Urothelium cell line (cell line): ENCODE data around the gene DGCR2.
"Not testable (repeated sequence)": the region's sequence is repeated elsewhere in the genome, so short reads cannot be mapped to it uniquely, and the experiment has no call there.

Source experiments
- DNase-seq: peaks from one replicate; pipeline ENCODE4 v3.0.0; 2011; ENCODE audit warnings: low spot score, mixed read lengths
- FAIRE-seq: peaks from 2 replicates; lab custom pipeline; 2011; peaks lifted over from hg19 to GRCh38; lab: Jason Lieb, UNC

The DGCR2 gene

DNA sequence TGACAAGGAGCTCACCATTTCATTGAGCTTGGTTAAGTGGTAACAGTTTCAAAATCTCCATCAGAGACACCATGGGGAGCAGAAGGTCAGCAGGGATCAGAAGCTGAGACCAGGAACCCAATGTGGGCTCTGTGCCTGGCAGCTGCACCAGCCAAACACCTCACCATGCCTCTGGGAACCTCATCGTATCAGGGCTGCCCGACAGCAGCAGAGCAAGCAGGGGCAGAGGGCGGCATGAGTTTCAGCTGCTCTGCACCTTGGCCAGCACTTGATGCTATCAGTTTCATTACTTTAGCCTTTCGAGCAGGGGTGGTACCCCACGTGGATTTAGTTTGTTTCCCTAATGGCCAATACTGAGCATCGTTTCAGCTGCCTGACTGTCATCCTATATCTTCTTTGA is 77.8 kb downstream of the DGCR2 start:
- DNase-seq (no peak), FAIRE-seq (no peak)

DNA sequence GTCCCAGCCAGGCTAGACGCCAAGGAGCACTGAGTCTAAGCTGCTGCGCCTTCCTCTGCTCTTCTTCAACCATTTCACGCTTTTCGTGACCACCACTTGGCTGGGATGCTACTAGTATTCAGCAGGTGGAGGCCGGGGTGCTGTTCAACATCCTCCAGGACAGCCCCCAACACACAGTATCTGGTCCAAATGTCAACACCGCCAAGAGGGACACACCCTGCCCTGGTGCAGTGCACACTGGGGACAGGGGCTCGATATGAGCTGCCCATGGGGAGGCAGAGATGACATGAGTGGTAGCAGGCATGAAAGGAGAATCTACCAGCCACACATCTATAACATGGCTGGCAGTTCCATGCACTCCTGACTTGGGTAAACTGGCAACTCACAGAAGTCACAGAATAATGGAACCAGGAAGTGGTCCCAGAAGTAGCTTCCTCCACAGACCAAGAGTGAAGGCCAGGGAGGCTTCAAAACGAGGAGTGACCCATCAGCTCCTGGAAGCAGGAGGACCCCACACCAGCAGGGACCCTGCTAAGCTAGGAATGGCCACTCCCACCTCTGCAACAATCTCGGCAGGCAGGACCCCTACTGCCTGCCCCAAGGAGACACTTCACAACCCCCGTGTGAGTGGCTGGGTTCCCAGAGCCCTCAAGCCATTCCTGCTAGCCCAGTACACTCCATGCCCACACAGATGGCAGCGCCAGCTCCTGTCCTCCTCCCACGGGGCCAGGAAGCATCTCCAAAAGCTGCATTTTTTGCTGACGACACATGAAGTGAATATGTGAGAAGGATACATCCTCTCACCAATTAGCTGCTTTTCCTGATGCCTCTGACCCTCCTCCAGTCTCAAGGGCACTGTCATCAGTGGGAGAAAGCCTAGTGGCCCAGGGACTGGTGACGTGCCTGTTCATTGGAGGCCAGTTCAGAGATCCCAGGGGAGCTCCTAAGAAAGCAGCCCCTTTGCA is 78.8 kb downstream of the DGCR2 start:
- FAIRE-seq (no peak), DNase-seq (no peak)

DNA sequence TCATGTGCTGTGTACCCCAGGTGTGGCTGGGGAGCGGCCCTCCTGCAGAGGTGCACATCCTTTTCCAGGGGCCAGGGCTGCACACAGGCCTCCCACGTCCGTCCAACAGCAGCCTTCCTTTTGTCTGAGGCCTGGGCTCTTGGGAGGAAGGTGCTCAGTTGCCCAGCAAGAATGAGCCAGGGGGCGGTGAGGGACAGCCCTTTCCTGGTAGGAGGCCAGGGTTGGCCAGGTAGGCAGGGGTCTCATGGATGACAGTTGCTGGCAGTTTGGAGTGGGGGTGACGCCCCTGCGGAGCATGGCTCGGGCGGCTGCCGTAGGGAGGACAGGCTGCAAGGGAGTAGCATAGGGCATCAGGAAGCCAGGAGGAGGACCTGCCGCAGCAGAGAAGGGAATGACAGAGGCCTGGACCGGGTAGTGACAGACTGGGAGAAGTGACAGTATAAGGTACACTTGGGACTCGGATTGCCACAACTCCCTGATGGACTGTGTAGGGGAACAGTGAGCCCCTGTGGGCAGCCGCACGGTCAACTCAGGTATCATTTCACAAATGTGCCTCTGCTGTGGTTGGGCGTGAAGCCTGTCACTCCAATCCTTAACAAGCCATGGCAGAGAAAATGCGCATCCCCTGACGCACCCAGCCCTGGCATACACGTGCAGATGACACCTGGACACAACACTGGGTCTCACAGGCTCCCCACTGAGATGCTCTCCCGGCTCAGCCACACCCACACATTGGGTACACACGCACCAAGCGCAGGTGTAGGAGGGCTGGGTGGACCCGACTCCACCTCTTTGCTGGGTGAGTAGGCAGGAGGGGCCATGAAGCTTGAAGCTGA is 79.7 kb downstream of the DGCR2 start:
- DNase-seq: no peak
- FAIRE-seq: no peak

DNA sequence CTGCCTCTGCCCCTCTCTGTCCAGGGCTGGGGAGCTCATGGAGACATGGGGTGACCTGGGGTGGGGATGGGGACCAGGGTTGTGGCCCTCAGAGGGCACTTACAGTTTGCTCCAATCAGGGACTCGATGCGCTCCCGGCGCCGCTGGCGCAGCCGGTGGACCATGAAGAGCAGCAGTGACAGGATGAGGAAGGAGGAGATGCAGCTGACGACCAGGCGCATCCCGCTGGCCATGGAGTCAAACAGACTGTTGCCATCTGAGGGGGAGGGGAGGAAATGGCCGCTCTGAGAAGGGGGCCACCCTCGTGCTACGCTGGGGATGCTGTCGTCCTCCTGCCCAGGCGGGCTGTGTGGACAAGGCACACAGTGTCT is 80.5 kb downstream of the DGCR2 start:
- DNase-seq (no peak), FAIRE-seq (no peak)

DNA sequence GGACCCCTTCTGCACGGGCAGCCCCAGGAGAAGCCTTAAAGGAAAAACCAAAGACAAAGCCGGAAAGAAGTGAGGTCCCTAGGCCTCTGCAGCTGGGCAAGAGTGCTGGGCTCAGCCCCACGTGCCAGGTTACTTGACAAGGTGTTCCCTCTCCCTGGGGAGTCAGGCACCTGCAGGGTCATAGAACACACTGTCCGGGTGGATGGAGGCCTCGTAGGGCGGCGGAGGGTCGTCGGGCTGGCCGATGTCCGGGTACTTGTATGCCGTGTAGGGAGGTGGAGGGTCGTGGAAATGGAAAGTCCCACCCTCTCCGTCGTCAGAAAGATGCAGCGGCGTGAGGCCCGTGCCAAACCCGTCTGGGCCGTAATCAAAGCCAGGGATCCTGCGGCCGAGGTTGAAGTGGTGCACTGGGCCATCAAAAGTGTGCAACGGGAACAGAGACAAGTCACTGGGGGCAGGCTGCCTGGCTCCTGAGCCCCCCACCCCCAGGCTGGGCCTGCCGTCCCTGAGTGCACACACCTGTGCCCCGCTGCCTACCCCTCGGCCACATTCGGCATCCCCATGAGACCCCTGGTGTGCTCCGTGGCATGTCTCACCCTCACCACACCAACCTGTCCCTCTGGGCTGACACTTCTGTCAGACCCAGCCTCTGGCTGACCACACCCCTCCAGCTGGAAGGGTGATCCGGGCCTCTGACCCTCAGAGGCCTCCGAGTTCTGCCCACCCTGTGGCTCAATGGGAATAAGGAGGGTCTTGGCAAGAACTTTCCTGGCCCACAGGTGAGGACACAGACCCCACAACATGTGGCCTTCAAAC is 81.1 kb downstream of the DGCR2 start:
- no peak for DNase-seq
- FAIRE-seq: no peak

DNA sequence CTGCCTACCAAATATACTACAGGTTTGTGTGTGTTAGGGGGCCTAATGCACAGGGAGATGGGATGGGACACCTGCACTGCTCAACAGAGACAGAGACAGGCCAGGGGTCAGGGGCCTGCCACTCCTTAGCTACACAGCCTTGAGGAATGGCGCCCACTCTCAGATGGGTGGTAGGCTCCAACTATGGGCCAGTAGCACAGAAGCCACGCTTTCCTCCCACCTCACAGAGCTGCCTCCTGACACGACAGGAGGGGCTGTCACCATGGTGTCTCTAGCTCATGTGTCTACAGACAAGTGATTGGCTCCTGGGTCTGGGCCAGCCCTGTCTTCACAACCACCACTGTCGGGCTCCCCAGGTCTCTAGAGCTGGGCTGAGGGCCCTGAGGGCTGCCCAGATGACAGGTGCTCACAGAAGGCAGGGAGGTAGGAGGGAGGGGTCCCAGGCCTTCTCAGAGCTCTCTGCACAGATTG is 81.8 kb downstream of the DGCR2 start:
- FAIRE-seq (no peak), DNase-seq (no peak)

DNA sequence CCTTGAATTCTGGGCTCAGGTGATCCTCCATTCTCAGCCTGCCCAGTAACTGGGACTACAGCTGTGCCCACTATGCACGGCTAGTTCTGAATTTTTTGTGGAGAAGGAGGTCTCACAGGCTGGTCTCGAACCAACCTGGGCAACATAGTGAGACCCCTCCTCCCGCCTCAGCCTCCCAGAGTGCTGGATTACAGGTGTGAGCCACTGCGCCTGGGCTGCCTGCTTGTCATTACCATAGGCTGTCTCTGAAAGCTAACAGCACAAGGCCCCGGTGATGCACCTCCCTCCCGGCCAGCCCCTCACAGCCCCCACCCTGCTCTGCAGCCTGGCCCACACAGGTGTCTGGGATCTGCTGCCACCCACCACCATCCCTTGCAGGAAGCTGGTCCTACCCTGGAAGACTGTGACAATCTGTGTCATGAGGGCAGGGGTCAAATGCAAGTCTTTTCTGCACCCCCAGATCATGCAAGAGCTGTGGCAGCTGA is 82.4 kb downstream of the DGCR2 start:
- no peak for DNase-seq
- no peak for FAIRE-seq

DNA sequence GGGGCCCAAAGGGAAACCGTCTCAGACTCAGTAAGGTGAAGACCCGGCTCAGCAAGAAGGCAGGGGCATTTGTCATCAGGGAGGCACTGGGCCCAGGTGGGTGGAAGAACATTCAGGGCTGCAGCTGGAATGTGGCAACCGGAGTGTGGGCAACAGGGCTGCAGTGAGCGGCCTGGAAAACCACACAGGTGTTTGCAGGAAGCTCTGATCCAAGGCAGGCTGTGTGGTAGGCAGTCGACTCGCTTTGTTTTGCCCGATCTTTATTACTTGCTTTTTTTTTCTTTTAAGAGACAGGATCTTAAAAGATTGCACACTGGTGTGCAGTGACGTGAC is 82.8 kb downstream of the DGCR2 start:
- no peak for FAIRE-seq
- no peak for DNase-seq

DNA sequence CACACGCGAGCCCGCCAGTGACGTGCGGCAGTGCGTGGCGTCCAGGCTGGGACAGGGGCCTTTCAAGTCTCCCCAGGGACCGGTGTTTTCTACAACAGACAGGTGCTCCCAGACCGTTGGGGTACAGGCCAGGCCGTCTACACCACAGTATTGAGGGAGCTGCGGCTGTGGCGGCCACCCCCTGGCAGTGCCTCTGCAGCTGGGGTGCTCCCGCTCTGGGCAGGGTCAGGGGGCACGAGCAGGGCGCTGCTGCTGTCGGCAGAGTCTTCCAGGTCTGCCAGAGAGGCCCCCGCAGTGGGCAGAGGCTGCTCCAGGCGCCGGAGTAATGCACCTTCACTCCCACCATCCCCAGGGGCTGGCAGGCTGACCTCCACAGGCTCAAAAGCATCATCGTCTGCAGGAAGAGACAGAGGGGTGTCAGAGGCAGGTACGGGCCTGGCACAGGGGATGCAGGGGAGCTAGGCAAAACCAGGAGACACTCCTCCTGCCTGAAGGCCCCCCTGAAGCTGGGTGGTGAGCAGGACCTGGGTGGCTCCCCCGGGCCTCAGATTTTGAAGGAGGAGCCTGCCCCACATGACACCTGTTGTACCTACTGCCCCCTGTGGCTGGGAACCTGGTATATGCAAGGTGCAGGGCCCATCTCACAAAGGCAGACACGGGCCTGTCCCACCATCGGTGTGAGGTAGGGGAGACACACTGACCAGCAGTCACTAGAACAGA is 83.3 kb downstream of the DGCR2 start:
- DNase-seq (no peak), FAIRE-seq (no peak)

DNA sequence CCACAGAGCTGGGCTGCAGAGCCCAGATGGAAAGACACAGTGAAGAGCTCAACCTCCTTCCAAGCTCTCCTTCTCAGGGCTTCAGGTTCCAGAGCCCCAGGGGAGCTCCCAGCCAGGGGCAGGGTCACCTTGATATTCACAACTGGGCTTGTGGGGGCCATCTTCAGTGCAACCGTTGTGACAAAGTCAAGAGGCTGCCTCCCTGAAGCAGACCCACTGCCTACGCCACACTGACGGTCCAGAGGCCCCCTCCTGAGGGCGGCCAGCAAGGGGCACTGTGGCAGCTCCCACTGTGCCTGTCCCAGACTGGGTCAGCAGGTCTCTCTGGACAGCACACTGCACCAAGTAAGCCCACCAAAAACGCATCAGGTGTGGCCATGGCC is 84.1 kb downstream of the DGCR2 start:
- DNase-seq: no peak
- FAIRE-seq: no peak

DNA sequence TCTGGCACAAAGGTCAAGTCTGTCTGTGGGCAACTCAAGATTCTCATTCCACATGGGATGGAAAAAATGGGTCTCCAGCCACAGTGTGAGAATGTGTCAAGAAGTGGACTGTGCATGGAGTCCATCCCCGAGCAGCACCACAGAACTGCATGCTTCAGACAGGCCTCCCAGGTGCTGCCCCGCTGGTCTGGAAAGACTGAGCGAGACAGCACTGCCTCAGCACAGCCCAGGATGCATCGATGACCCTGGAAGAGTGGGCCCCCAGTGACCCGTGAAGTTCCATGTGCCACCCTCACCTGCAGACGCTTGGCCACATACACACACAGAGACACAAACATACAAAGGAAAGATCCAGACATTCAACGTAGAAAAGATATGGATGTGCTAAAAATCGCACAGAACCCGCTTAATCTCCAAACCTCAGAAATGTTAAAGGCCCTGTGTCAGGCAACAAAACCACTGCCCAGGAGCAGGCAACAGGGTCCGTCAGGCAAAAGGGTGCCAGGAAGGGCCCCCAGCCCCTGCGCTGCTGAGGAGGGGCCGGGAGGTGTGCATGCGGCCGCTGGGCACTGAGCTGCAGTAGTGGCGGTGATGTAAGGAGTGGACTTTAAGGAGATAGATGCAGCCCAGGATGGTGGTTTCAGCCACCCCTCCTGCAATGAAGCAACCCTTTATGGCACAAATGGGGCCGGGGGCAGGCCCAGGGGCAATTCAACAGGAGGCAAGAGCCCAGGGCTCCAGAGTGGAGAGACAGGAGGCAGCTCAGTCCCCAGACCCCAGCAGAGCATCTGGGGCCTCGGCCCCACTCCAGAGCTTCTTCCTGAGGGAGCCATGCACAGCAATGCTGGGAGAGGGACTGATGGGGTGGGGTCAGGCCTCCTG is 84.7 kb downstream of the DGCR2 start:
- no peak for FAIRE-seq
- DNase-seq: no peak

DNA sequence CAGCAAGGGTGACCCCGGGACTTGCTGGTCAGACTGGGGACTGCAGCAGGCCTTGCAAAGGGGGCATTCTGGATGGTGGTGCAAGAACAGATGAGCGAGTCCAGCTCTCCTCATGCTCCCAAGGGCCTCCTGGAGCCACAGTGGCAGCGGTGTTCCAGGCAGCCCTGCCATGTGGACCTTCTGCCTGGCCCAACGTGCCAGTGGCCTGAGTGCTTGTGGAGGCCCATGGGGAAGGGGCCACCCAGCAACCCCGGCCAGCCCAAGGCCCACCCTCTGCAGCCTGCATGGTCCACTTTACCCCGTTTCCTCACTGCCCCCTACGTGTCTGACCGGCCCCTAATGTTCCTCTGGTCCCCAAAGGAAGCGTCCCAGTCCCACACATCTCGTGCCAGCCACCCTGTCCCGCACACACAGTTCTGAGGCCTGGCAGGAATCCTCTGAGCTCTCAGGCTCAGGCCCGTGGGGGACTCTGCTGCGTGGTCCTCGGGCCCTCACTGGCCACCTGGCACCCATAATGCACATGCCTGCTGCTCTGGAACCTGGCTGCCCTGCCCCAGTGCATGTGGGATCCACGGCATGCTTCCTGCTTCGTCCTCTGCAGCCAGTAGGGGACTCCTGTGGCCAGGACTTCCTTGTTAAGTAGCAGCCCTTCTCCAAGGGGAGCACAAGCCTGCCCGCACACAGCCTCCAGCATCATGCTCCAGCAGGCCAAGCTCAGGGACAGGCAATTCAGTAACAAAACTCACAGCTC is 85.5 kb downstream of the DGCR2 start:
- FAIRE-seq (no peak), DNase-seq (no peak)

DNA sequence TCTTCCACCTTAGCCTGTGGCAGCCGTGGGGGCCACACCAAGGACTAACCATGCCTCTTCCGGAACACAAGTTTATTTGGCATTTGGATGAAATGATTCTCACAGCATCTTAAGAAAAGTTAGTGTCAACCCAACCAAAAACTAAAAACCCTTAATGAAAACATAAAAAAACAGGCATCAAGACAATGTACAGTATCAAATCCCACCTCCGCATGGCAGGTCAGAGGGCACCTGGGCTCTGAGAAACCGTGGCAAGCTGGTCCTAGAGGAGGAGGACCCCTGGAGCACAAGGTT is 86.0 kb downstream of the DGCR2 start:
- FAIRE-seq: no peak

DNA sequence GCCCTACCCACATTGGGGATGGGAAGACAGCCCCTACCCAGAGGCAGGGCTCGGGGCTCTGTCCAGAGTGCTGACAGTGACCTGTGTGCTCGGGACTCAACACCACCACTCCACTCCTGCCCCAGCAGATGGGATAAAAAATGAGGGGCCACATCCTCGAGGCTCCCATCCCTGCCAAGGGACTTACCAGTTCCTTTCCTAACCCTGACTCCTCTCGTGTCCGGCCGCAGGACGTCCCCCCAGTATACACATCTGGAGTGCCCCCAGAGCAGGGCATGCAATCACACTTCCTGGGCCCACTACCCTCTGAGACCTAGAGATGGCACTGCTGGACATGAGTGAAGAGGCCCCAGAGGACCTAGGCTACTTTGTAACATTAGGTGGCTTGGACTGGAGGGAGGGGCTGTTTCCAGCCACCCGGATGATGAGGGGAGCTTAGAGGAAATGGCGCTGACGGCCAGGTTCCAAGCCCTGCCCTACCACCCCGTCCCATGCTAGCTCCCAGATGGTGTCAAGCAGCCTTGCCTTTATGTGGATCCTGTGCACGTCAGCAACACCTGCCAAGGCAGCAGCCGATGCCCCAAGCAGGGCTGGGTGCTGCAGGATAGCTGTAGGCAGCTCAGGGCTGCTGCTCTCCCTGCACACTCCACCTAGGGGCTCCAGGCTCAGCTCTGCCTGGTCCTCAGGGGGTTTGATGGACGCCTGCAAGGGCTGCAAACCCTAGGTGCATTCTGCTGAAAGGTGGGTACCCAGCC is 86.6 kb downstream of the DGCR2 start:
- DNase-seq (no peak), FAIRE-seq (no peak)

More for the DNA sequence above, 86.0 kb downstream of the DGCR2 start:
- no peak for DNase-seq

DNA sequence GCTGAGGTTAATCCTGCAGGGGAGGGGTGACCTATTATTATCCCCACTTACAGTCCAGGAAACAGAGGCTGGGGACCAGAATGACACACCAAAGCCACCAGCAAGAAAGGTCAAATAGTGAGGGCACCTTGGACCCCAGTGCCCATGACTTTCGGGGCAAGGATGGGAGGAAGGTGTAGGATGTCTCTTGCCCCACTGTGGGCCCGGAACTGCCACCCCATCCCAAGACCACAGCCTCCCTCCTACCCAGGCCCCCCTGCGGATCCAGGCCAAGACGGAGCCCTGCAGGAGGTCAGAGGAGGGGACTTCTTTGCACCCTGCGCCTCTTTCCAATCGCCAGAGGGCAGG is 87.1 kb downstream of the DGCR2 start:
- not testable (repeated sequence) for FAIRE-seq, DNase-seq

DNA sequence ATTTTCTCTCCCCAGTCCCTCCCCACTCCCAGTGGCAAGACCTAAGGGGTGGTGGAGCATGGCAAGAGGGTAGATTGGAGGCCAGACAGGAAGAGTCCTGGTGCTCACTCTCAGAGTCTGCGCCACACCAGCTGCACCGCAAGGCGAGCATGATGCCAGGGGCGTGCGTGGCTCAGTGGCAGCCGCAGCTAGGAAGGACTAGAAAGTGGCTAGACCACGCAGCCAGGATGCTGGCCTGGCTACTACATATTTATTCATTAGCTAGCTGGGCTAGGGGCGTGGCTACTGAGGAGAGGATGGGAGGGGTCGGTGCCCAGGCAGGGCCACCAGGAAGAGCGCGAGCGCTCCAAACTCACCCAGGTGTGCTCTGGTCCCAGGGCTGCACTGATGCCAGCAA is 87.5 kb downstream of the DGCR2 start:
- not testable (repeated sequence) for FAIRE-seq, DNase-seq

DNA sequence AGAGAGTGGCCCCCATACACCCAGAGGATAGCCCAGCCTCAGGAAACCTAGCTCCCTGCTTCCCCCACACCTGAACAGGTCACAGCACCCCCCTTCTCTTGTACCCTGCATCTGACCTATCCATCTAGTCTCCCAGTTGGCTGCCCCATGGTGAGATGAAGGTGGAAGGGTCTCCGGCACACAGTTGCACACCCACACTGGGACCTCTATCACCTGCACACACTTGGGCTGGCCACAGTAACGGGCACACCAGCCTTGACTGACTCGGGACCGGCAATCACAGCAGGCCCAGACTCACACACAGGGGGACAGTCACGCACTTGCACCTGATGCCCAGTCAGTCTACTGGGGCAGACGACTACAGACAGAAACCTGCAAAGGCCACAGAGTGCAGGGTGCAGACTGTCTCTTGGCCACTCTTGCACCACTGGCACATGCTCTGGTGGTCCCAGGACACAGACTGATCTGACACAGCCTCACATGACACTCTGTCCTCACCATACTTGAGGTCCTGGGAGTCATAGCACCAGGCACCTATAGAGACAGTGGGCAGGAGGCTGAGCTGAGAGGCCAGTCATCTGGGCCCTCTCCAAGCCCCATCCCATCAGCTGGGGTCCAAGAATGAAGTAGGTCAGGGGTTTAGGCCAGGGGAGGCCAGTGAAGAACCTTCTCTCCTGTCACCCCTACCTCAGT is 88.0 kb downstream of the DGCR2 start:
- DNase-seq, FAIRE-seq: not testable (repeated sequence)

DNA sequence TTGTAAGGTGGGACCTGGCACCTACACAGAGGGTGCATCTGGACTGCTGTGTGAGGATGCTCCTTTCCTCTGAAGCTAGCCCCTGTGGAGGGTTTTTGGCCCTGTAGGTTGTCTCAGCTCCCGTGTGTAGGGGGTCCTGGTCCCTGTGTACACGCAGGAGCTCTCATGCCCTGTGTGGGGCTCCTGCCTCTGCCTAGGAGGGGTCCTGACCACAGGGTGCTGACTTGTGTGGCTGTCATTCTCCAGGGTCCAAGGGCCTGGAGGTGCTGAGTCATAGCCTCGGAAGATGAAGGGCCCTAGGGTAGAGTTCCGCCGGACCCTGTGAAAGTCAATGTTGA is 88.7 kb downstream of the DGCR2 start:
- DNase-seq, FAIRE-seq: not testable (repeated sequence)
